ENCODE results near the gene MRPS7.

DNA sequence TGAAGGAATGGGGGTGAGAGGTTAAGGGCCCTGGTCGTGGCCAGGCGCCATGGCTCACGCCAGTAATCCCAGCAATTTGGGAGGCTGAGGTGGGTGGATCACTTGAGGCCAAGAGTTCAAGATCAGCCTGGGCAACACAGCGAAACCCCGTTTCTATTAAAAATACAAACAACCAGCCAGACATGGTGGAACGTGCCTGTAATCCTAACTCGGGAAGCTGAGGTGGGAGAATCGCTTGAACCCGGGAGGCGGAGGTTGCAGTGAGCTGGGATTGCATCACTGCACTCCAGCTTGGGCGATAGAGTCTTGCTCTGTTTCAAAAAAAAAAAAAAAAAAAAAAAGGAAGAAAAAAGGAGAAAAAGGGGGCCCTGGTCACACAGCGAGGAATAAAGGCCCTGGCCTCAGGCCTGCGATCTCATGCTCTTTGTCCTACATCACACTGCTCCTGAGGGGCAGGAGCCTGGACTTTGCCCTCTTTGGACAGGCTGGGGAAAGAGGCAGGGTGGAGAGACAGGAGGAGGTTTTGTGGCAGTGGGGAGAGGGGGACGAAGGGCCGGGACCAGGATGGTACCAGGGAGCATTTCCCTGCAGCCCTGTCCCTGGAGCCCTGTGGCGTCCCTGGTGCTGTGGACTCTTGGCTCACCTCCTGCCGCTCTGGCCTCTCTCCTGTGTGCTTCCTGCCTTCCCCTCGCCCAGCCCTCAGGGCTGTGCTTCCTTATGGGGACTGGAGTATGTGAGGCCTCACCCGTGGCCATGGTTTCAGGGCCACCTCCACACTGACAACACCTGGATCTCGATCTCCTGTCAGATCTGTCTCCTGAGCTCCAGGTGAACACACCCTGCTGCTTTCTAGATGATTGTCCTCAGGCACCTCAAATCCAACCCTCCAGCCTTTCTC, 47.3 kb downstream of the MRPS7 start:
- no peak for TF ChIP-seq POLR2A (IDR thresholded peaks at IDR 0.05; ENCODE audit: low read depth, low read length)
- TF ChIP-seq SPI1 (IDR thresholded peaks at IDR 0.05; ENCODE audit: low read depth, low read length): no peak
